Erythroblast (primary cell): ENCODE measurements around the gene MLLT10.

Experiments used
- GATA1 ChIP-seq: IDR thresholded peaks from 2 replicates; pipeline ENCODE4 v1.6.1; 2011; ENCODE audit warnings: low read depth, mild to moderate bottlenecking, control low read depth, low read length, moderate library complexity
- POLR2A ChIP-seq: IDR thresholded peaks from 2 replicates; pipeline ENCODE4 v1.6.1; 2011; ENCODE audit warnings: mild to moderate bottlenecking, low read length

- TF ChIP-seq POLR2A (no peak), GATA1 (no peak)
These were observed 38.5 kb downstream of the MLLT10 start for GRCh38 chr10:21572578-21572977.
